Measurements from ENCODE around the gene CPTP.

Gene CPTP

DNA sequence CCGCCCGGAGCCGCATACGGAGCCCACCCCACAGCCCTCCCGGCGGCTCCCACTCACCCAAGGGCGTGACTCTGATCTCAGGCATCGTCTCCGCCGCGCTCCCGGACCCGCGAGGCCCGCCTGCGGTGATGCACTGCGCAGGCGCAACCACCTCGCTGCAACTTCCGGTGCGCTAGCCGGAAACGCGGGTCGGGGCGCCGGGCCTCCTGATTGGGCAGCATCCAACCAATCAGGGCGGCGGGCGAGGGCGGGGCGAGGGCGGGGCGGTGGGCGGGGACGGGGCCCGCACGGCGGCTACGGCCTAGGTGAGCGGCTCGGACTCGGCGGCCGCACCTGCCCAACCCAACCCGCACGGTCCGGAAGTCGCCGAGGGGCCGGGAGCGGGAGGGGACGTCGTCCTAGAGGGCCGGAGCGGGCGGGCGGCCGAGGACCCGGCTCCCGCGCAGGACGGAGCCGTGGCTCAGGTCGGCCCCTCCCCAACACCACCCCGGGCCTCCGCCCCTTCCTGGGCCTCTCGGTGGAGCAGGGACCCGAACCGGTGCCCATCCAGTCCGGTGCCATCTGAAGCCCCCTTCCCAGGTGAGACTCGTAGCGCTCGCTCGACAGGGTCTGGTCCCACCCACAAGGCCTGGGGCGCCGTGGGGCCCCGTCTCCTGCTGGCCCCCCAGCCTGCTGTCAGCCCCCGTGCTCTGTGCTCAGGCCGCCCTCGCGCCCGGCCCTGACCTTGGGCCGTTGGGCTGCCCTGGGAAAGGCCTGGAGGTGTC lies at the start of gene CPTP, which contains the start of gene INTS11:
Gene CPTP (plus strand): TSS at position 279 of the 764 bp plus-strand sequence. CDS start 2,109 bp downstream, outside the sequence.
Gene INTS11 (minus strand): TSS at position 137 of the 764 bp plus-strand sequence. CDS start 52 bp downstream, at position 85.
- peak; percentile 33 for DNase-seq

DNA sequence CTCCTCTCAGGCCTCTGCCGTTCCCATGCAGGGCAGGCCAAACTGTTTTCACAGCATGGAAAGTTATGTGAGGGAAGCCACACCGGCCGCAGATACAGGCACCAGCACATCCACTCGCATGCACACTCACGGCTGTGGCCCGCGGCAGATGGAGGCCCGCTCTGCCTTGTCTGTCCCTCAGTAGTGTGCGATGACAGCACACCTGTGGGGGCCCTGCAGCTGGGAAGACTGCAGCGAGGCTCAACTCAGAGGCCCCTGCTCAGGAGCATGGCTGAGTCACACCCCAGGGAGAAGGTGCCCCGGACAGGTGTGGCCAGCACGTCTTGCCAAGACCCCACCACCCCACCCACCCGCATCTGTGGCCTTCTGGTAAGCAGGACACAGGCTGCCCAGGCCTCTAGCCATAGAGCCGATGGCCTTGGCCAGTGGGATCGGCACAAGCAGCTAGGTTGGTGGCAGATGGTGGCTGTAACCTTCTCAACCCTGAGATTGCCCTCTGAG lies 49.6 kb upstream of the CPTP start:
- DNase-seq, result no peak

DNA sequence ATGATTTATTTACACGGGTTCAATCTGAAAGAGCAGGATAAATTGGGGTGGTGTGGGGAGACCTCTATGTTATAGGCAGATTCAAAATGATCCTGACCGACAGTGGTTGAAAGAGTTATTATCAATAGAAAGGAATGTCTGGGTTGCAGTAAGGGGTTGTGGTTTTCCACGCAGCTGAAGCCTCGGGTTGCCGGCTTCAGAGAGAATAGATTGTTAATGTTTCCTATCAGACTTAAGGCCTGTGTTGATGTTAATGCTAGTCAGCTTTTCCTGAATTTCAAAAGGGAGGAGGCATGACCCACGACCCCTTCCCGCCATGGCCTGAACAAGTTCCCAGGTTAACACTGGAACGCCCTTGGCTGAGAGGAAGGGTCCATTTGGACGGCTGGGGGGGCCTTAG lies 48.8 kb upstream of the CPTP start:
- DNase-seq, result no peak

DNA sequence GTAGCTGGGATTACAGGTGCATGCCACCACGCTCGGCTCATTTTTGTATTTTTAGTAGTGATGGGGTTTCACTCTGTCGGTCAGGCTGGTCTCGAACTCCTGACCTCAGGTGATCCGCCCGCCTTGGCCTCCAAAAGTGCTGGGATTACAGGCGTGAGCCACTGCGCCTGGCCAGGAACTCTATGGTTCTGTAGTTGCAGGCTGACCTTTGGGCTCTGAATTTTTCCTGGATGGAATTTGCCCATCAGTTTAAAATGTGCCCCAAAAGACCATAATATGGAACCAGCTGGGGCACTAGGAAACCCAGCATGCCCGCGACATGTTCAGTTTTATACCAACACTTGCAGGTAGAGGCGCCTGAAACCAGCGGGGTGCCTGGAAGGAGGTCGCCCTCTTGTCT lies 46.0 kb upstream of the CPTP start:
- DNase-seq, result no peak

DNA sequence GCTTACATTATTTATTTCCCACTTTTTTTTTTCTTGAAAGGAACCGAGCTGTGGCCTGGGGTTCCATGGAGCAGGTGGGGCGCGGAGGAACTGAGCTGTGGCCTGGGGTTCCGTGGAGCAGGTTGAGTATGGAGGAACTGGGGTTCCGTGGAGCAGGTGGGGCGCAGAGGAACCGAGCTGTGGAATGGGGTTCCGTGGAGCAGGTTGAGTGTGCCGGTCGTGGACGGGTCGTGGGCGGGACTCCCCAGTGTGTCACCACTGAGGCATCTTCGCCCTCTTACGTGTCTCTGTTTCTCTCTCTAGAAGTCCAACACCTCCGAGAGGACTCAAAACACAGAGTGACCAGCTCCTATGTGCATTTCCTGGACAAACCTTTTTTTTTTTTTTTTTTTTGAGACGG lies 45.6 kb upstream of the CPTP start:
- DNase-seq, result no peak

DNA sequence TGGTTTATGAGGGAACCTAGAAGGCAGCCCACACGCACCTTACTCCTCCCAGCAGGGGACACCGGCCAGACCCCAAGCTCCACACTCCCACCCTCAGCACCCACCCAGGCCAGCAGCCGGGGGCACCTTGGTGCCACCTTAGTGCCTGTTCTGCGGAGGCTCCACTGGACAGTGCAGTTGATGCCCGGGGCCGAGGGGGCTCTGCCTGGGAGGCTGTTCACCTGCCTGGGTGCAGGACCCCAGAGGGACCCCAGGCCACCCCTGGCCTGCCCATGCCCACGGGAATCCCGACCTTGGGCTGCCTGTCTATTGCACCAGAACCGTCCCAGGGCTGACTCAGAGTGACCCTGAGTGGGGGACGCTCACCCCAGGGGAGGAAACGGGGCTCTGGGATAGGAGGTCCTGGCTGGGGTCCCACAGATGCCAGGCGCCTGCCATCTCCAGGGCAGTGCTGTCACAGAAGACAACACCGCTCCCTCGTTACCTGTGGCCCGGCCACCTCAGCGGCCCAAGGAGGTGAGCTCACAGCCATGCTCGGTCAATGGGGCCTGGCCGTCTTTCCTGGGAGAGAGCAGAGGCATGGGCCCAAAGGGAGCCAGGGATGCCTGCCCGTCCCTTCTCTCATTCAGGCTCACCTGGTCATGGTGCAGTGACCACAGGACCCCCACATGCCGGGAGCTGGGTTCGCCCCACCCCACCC lies 43.7 kb upstream of the CPTP start:
- DNase-seq, result no peak

DNA sequence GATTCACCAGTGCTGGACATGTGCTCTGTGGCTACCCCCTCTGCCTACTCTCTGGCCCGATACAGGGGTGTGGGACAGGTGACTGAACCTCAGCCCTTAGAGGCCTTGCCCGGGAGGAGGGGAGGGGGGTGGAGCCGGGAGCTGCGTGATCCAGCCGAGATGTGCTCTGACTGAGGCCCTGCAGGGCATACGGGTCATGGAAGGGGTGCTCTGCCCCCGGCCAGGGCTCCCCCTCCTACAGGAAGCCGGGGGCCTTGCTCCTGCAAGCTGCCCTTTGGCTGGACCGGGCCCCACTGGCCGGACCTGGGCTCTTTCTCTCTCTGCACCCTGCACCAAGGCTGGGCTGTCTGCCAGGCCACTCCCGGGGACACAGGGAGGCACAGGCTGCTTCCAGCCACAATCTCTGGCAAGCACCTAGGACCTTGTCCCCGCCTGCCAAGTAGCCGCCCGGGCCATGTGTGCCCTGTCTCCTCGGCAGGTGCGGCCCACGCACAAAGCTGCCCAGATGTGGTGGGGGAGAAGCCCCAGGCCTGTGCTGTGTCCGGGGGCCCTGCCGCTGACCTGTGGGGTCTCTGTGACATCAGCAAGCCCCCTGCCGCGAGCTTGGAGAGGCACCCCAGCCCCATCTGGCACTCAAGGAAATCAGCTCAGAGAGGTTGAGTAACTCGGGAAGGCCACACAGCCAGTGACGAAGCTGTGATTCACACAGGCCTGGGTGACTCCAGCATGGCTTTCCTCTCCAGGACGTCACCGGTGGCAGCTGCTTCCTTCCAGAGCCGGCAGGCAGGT lies 42.9 kb upstream of the CPTP start:
- DNase-seq, result no peak

DNA sequence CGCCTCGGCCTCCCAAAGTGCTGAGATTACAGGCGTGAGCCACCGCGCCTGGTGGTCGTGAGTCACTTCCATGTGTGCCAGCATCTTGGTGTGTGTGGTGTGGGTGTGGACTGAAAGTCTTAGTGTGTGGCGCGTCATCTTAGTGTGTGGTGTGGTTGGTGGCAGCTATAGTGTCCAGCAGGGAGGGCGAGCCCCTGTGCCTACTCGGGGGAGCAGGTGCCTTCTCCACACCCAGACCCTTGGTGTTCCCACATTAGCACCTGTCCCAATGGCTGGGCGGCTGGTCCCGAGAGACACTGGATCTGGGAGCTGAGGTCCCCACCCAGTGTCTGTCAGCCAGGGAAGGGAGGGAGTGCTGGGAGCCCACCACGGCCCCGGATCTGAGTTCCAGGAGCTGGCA lies 41.6 kb upstream of the CPTP start:
- no peak for DNase-seq

DNA sequence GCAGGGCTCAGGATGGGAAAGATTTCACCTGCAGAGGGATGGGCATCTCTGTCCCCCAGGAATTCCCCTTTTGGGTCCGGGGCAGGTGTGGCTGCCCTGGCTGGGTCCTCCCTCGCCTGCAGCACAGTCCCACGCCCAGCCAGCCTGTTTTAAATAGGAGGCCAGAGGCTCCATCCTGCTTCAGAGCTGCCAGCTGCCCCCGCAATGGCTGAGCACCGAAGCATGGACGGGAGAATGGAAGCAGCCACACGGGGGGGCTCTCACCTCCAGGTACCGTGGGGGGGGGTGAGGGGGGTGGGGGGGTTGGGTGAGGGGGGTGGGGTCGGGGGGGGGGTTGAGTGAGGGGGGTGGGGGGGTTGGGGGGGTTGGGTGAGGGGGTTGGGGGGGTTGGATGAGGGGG lies 40.8 kb upstream of the CPTP start:
- no peak for DNase-seq

DNA sequence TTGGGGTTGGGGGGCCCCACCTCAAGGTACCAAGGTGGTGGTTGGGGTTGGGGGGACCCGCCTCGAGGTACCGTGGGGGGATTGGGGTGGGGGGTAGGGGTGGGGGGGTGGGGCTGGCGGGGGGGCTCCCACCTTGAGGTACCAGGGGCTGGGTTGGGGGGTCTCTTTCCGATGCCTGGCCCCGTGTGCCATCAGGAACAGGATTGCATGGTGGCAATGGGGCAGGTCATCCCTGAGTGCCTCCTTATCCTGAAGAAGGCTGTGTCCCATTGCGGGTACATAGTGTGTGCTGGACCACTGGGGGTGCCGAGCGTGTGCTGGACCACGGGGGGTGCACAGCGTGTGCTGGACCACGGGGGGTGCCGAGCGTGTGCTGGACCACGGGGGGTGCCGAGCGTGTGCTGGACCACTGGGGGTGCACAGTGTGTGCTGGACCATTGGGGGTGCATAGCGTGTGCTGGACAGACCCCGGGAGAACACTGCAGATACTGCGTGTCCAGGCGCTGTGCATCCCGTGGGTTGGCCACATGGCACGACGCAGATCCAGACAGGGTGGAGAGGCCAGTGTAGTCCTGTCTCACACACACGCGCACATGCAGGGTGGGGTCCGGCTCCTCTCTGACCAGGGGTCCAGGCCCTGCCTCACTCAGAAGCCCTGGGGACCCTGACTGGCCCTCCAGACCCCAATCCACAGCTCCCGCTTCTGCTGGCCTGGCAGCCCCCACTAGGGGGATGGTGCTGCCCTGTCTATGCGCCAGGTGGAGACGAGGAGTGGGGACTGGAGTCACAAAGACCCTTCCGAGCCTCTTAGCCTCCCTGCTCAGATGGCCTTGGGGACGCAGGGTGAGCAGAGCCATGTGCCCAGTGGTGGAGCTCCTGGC lies 40.1 kb upstream of the CPTP start:
- no peak for DNase-seq

DNA sequence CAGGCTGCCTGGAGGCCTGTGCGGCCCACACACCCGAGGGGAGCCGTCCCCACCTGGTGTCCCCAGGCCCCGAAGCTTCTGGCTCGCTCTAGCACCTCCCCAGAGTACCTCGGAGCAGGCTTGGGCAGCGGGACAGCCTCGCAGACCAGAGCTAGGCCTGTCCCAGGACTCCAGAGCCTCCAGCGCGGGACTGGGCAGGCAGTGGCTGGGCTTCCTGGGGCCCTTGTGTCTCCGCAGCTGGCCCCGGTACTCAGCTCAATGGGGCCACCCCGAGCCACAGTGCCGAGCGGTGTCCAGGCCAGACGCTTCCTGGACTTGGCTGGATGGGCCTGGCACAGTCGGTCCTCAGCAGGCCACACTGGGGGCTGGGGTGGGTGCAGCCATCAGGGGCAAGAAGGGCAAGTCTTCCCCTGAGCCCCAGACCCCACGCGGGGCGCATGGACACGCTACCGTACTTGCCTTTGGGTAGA lies 39.5 kb upstream of the CPTP start:
- DNase-seq, result no peak

DNA sequence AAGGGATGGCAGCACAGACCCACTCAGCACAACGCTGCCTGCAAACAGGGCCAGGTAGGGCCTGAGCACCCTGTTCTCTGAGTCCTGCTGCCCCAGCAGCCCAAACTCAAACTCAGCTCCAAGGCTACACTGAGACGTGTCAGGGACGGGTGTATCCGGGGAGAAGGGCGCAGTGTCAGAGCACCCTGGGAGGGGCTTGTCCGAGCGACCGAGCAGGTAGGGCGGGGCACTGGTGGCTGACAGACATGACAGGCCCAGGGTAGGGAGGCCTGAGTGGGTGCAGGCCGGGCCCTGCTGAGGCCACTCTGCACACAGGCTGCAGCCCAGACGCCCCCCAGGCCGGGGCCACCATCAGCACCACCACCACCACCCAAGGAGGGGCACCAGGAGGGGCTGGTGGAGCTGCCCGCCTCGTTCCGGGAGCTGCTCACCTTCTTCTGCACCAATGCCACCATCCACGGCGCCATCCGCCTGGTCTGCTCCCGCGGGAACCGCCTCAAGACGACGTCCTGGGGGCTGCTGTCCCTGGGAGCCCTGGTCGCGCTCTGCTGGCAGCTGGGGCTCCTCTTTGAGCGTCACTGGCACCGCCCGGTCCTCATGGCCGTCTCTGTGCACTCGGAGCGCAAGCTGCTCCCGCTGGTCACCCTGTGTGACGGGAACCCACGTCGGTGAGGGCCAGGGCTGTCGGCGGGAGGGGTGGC lies 38.8 kb upstream of the CPTP start:
- DNase-seq, result no peak

DNA sequence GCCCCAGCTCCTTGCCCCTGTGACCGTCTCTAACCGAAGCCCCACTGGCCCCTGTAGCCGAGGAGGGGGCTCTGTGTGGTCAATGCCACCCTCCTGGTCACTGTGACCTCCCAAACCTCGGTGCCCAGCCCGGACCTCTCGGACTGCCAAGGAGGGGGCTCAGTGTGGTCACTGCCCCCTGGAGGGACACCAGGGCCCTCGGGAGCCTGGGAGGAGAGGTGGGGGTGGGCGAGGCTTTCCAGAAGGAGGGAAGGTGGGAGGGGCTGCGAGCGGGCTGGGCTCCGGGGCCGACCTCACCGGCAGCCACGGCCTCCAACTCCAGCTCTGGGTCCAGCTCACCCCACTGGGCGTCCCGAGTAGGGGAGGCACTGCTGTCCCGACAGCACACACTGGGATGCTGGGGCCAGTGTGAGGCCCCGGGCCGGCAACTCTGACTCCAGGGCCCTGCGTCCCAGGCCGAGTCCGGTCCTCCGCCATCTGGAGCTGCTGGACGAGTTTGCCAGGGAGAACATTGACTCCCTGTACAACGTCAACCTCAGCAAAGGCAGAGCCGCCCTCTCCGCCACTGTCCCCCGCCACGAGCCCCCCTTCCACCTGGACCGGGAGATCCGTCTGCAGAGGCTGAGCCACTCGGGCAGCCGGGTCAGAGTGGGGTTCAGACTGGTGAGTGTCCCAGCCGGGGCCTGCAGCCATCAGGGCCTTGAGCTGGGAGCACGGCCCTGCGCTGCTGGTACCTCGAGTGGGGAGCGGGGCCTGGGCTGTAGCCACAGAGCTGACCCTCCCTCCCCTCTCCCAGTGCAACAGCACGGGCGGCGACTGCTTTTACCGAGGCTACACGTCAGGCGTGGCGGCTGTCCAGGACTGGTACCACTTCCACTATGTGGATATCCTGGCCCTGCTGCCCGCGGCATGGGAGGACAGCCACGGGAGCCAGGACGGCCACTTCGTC lies 38.0 kb upstream of the CPTP start:
- no peak for DNase-seq

DNA sequence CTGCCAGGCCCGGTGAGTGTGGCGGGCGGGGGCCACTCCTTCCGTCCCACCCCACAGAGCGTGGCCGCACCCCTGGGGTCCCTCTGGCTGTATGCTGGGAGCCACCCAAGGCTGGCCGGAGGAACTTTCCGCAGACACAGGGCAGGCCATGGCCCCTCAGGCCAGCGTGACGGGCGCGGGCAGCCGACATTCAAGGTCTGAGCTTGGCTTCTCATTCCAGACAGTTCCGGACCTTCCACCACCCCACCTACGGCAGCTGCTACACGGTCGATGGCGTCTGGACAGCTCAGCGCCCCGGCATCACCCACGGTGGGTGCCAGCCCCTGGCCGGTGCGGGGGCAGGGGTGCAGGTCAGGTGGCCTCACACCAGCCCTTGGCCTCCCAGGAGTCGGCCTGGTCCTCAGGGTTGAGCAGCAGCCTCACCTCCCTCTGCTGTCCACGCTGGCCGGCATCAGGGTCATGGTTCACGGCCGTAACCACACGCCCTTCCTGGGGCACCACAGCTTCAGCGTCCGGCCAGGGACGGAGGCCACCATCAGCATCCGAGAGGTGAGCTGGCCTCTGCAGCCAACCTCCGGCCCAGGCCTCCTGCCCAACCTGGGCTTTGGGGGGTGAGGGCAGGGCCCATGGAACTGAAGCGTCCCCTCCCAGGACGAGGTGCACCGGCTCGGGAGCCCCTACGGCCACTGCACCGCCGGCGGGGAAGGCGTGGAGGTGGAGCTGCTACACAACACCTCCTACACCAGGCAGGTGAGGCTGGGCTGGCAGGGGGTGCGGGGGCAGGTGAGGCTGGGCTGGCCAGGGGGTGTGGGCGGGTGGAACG lies 37.1 kb upstream of the CPTP start:
- no peak for DNase-seq

DNA sequence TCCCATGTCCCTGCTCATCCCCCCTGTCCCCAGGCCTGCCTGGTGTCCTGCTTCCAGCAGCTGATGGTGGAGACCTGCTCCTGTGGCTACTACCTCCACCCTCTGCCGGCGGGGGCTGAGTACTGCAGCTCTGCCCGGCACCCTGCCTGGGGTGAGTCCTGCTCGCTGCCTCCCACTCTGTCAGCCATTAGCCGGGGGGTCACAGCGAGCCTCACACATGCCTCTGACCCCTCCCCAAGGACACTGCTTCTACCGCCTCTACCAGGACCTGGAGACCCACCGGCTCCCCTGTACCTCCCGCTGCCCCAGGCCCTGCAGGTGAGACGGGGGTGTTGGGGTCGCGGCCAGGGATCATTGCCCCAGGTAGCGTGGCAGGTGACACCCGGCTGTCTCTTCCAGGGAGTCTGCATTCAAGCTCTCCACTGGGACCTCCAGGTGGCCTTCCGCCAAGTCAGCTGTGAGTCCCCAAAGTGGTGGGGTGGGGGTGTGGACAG lies 34.3 kb upstream of the CPTP start:
- DNase-seq, result no peak

DNA sequence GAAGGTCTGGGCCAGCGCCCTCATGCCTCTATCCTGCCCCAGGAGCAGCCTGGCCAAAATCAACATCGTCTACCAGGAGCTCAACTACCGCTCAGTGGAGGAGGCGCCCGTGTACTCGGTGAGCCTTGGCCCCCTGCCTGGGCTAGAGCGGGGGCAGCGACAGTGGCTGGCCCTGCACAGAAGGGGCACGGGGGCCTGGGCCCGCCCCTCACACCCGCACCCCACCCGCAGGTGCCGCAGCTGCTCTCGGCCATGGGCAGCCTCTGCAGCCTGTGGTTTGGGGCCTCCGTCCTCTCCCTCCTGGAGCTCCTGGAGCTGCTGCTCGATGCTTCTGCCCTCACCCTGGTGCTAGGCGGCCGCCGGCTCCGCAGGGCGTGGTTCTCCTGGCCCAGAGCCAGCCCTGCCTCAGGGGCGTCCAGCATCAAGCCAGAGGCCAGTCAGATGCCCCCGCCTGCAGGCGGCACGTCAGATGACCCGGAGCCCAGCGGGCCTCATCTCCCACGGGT lies 33.5 kb upstream of the CPTP start:
- DNase-seq, result no peak

DNA sequence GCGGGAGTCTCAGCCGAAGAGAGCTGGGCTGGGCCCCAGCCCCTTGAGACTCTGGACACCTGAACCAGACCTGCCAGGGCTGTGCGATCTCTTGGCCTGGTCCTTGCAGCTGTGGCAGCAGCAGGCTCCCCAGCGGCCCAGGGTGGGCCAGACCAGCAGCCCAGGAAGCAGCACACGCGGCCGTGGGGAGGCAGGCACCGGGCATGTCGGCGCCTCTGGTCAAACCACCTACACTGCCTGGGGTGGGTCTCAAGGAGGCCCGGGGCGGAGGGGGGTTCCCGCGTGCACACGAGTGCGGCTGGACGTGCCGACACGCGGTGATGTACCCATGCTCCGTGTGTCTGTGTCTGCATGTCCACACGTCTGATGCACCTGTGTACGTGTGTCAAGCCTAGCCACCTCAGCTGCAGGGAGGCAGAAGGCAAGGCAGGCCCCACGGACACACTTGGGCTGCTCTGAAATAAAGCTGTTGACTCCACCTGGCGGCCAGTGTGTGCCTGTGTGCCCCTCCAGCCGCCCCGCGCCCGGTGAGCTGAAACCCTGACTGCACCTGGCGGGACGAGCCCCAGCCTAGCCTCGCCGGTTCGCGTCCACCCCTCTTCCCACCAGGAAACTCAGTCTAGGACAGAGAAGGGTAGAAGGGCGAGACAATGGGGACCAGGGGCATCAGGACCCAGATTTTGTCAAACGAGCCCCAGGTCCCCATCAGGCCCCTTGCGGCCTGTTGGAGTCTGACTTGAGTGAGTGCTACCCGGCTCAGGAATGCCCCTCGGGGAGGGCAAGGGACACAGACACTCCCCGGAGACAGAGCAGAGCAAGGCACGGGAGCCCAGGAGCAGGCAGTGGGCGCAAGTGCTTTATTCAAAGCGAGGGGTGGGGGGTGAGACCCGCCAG lies 32.8 kb upstream of the CPTP start:
- DNase-seq, result no peak

DNA sequence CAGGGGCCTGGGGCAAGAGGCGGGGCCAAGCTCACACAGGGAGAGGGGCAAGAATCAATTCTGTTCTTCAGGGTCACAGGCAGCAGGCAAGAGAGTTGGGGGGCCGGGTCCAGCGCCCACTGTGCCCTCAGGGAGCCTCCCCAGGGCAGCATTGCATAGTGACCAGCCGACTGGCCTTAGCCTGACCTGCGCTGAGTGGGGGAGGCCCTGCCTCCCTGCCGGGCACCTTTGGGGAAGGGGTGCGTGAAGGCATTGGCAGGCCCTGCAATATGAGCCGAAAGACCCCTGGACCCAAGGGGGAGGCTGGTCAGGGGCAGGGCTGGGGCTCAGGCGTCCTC lies 32.2 kb upstream of the CPTP start:
- no peak for DNase-seq

Measured in NCI-H1417 treated with DMSO at 0.1 percent for 48 hours (cell line).